Fibroblast of skin of right biceps (primary cell): ENCODE data around the gene PPP3R1.
A peak's percentile ranks its signal among the peaks of the same experiment; 100 is the strongest.

ENCODE experiments used
- DNase-seq: peaks from one replicate; pipeline ENCODE4 v3.0.0-alpha.2; 2013

Gene PPP3R1

GRCh38 chr2:68256093-68256450 is 3.7 kb upstream of the PPP3R1 start:
- DNase-seq: peak; percentile 59

GRCh38 chr2:68253219-68254068 is 1.1 kb upstream of the PPP3R1 start:
- no peak for DNase-seq

- DNase-seq: no peak
These were observed 405 bp downstream of the PPP3R1 start for GRCh38 chr2:68251855-68252399.

- DNase-seq: peak; percentile 77
These were observed 1.0 kb downstream of the PPP3R1 start for GRCh38 chr2:68251187-68251854.

- no peak for DNase-seq
These were observed 1.6 kb downstream of the PPP3R1 start for GRCh38 chr2:68250652-68251186.

GRCh38 chr2:68250196-68250595 is 2.1 kb downstream of the PPP3R1 start:
- DNase-seq: no peak

DNA sequence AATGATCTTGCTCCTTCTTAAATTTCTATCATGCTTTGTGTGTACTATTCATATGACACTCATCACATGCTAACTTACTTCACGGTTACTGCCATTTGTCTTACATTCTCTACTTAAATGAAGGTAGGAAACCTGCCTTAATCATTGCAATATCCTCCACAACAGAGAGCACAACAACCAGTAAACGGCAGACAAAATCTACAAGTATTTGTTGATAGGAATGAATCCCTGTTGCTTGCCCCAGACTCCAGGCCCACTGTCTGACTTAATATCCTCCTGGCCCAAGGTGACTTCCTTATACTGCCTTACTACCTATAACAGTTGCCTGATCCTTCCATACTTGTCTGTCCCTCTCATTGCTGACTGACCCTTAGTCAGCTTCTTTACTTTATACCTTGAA is 3.5 kb downstream of the PPP3R1 start:
- no peak for DNase-seq

DNA sequence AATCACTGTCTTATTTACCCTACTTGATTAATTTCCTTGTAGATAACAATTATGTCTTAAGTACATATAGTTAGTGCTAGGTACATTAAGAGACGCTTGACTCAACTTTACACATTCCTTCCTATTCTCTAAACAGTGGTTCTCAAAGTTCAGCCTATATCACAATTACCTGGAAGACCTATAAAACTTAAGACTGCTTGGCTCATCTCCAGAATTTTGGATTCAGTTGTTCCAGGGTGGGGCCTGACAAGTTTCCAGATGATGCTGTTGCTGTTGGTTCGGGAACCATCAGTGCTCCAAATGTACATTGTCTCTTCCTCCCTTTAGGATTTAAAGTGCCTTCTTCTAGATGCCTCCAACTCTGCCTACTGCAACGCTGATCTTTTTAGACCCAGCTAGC is 4.0 kb downstream of the PPP3R1 start:
- no peak for DNase-seq

GRCh38 chr2:68246396-68246795 is 5.9 kb downstream of the PPP3R1 start:
- DNase-seq: no peak

- DNase-seq: no peak
These were observed 6.7 kb downstream of the PPP3R1 start for GRCh38 chr2:68245672-68246071.

GRCh38 chr2:68245066-68245465 is 7.3 kb downstream of the PPP3R1 start:
- no peak for DNase-seq

DNA sequence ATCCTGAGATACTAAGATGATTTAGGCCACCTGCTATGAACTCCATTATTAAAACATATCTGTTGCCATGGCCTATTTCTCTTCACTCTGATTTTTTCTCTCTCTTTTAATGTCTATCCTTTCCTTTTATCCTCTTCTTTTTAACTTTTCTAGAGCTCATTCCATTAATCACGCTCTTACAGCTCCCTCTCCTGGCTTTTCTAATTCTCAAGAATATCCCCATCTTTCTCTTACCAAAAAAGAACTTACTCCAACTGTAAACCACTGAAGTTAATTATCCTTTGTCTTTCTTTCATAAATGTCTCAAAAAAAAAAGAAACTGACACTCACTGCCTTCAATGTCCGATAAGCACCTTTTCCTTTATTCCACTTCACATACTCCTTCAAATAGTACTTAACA is 7.9 kb downstream of the PPP3R1 start:
- no peak for DNase-seq

DNA sequence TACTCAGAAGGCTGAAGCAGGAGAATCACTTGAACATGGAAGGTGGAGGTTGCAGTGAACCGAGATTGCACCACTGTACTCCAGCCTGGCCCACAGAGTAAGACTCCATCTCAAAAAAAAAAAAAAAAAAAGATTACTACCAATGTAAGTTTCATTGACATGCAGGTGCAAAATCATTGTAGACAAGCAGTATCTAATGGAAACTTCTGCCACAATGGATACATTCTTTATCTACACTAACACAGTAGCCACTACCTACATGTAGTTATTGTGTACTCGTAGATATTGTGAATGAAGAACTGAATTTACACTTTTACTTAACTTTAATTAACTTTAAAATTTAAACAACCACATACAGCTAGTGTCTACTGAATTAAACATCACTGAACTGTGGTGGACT is 10.6 kb downstream of the PPP3R1 start:
- no peak for DNase-seq

DNA sequence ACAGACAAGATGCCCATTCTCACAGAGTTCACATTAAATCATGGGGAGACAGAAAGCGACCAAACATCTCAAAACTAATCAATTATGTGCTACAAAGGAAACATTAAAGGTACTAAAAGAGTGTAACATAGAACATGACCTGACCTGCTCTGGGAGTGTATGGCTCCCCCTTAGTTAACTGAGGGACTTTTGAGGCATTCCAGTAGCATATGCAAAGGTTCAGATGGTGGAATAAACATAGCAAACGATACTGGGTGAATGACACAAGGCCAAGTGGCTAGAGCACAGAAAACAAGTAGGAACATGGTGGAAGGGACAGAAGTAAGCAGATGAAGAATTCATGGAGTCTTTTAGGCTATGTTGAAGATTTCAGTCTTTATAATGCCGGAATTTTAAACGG is 11.9 kb downstream of the PPP3R1 start:
- DNase-seq: no peak

GRCh38 chr2:68238955-68239822 is 13.1 kb downstream of the PPP3R1 start:
- DNase-seq: peak; percentile 68

DNA sequence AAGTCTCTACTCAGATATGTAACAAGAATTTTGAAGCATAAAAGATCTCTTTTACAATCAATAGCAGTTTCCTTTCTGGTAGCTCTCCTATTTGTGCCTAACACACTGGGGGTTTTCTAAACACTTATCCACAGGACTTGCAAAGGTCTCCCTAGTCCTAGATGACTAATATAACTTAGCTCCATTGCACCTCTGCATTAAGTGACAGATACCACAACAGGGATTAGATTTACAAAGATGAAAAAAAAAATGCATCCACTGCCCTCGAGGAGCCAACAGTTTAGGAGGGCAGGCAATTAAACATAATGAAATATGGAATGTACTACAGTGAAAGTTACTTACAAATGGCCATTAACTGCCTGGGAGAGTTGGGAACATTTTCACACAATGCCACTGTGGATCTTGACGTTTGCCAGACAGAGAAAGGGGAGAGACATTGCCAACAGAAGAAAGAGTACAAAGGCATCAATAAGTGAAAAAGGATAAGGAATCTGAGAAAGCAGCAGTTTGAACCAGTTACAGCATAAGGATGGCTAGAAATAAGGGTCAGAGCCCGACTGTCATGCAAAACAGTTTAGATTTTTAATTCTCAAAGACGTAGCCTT is 14.3 kb downstream of the PPP3R1 start:
- DNase-seq: no peak

- DNase-seq: no peak
These were observed 14.9 kb downstream of the PPP3R1 start for GRCh38 chr2:68237404-68237803.

GRCh38 chr2:68236876-68237275 is 15.5 kb downstream of the PPP3R1 start:
- DNase-seq: peak; percentile 43

- no peak for DNase-seq
These were observed 16.1 kb downstream of the PPP3R1 start for GRCh38 chr2:68236103-68236734.

DNA sequence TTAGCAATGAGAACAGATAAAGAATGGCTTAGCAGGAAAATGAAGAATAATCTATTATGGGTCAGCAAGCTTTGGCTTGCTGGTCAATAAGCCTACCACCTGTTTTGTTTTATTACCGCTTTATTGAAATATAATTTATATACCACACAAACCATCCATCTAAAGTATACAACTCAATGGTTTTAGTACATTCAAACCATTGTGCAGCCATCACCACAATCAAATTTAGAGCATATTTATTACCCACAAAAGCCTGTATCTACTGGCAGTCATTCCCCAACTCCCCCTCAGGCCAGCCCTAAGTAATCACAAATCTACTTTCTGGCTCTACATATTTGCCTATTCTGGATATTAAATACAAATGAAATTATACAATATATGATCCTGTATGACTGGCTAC is 17.2 kb downstream of the PPP3R1 start:
- no peak for DNase-seq

- no peak for DNase-seq
These were observed 17.9 kb downstream of the PPP3R1 start for GRCh38 chr2:68234405-68234804.

DNA sequence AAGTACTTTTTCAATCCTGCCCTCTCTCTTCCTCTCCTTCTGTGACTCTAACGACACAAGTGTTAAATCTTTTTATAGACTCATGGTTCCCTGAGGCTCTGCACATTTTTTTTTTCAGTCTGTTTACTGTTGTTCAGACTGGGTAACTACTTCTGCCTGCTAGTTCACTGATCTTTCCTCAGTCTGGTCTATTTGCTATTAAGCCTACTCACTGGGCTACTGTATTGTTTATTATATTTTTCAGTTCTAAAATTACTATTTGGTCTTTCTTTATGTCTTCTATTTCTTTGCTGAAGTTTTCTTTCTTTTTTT is 21.3 kb downstream of the PPP3R1 start:
- DNase-seq: no peak
